ENCODE measurements around the gene CDSN.

The CDSN gene

DNA sequence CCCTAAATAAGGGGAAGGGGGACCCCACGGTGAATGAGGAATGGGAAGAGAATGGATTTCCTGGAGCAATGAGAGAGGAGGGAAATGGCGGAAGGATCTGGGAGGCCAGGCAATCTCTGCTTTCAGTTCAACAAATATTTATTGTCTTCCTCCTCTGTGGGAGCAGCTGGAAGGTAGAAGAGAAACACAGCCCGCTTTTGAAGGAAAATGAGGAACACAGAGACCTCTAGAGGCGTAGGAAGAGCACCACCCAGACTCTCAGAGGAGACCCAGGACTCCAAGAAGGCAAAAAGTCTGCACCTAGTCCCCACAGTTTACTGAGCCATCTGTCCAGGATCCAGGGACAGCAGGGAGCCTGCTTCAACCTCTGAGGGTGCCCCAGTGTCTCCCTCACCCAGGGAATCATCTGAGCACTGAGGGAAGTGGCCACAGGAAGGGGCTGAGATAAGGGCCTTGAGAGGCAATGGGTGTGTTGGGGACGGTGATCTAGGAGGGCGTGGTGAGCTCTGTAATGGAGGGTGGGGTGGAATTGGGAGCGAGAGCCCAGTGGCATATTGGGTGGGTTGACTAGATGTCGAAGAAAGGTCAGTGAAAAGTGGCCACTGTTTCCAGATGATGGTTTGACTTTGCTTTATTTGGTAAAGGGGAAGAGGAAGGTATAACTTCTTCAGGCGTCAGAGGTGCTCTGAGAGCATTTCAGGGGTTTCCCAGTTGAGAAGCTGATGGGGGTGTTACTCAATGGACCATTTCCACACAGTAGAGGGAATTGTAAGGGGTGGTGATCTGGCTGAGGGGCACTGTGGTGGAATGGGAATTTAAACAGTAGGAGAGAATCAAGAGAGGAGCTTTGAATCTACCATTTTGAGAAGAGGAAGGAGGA is 5.0 kb downstream of the CDSN start:
- DNase-seq: no peak

DNA sequence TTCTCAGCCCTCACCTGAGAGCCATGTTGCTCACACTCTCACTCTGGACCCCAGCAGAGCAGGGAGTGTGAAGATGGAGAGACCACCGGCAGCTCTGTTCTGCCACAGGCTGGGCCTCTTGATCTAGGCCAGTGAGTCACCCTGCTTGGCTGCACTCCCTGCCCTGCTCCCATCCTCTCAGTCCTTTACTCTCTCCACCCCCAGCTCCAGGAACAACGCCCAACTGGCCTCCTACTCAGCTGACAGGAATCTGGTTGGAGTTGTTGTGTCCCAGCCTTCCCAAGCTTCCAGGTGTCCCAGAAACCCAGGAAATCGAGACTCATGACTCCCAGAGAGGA is 5.7 kb downstream of the CDSN start, which contains the start of gene PSORS1C1:
Gene PSORS1C1, plus strand, starts transcription at position 260 of the 338 bp plus-strand sequence. CDS start 14,833 bp downstream, outside the sequence.
- no peak for DNase-seq

DNA sequence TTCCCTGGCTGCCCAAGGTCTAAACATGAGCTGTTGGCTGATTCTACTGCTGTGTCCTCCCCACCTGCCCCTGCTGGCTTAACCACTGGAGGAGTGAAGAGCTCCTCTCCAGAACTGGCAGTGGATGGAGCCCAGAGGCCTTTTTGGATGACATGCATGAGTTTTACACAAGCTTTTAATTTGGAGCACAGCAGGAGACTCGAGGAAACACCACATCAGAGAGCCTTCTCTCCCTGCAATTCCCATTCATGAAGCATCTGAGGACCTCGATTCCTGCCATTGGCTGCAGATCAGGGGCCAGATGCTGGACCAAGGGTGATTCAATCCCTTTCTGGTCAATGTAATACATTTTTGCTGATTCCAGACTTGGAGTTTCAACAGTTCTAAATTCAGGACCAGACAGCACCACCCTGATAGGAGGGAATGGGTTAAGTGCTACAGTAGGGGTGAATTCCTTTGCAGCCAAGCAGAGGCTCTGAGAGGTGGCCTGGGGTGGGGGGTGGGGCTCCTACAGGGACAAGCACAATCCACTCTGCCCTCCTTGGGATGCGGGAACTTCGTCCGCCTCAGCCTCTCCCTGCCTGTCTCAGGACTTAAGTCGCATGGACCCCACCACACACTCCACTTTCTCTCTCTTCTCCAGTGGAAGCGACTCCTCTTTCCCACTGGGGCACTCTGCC is 6.2 kb downstream of the CDSN start:
- DNase-seq: no peak

DNA sequence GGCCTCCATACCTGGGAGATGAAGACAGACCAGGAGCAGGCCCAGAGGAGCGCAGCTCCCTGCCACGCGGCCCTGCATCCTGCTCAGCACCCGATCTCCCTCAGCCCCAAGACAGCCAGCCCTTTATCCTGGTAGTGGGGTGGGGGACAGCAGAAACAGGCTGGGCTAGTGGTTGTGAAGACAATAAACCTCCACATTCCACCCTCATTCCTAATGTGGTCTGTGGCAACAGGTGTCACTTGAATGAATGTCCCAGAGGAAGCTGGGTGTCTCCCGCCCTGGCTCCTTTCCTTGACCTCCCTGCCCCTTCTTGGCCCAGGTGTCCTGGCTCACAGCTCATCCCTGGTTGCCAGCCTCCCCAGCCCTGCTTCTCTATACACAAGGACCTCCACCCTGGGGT is 7.8 kb downstream of the CDSN start, which contains the start of gene C6orf15:
Gene C6orf15, minus strand, starts transcription at position 98 of the 400 bp plus-strand sequence. Its CDS starts 20 bp downstream, at position 78.
- no peak for DNase-seq

DNA sequence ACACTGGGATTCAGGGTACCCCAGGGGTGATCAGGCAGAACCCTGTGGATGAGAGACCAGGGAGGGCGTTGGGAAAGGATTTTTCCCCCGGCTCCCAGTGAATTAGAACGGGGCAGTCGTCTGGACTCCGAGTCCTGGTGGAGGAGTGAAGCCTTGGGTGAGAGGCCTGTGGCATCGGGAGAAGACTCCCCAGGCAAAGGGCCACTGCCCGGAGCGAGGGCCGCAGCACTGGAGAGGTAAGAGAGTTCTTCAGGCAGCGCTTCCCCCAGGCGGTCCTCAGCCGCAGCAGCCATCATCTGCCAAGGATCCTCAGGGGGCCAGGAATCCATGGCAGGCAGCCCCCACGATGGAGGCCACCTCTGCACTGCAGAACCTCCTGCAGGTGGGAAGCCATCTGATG is 8.5 kb downstream of the CDSN start:
- no peak for DNase-seq

DNA sequence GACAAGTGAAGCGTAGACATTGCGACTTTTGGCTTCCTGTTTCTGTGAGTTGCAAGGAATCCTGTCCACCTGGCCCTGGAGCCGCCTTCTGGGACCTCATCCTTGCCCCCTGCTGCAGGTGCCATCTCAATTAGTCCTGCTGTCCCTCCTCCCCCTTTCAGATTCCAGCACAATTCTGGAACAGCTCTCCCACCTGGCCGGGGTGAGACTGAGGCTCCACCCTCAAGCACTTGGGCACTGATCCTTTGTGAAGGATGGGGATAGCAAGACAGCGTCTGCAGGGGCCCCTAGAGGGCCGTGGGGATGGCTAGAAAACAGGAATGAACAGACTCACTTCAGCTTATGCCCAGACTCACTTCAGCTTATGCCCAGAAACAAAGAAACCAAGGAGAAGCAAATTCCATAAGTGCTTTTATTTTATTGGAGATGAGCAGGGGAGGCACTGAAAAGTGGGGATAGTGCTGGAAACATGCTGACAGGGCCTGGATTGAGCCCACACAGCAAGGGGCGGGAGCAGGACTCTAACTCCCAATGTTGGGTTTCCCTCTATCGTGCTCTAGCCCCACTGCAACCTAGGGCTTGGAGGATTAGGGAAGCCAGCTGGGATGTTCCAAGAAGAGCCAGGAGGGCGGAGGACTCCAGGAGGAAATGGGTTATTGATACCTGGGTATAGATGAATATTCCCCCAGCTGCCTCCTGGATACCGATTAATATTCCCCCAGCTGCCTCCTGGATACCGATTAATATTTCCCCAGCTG is 9.2 kb downstream of the CDSN start:
- DNase-seq: no peak

DNA sequence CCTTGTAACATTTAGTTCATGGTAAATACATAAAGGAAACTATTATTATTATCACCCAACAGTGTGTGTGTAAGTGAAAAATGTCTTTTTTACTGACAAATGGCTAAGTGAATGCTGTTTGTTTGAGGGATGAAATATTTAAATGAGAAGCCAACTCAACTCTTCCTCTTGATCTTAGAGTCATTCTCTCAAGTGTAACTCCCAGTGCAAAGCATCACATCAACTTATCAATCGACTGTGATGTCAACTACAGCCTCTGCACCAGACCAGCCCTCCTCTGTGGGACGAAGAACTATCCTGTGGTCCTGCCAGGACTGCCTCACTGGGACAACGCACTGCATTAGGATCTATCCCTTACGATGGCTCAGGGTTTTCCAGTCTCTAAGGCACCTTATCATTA is 13.2 kb downstream of the CDSN start:
- DNase-seq: no peak

DNA sequence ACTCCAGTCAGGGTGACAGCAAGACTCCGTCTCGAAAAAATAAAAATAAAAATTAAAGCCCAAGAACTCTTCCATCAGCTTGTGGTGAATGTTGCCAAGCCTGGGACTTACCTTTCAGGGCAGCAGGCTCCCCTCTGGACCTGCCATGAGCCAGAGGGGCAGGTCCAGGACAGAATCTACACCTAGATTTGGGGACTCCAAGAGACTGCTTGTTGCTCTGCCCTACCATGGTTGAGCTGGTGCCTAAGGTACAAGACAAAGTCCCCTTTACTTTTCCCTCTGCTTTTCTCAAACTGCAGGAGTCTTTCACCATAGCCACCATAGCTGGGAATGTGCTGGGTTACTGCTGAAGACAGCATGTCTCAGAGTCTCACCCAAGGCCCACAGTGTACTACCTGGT is 17.1 kb downstream of the CDSN start:
- no peak for DNase-seq

DNA sequence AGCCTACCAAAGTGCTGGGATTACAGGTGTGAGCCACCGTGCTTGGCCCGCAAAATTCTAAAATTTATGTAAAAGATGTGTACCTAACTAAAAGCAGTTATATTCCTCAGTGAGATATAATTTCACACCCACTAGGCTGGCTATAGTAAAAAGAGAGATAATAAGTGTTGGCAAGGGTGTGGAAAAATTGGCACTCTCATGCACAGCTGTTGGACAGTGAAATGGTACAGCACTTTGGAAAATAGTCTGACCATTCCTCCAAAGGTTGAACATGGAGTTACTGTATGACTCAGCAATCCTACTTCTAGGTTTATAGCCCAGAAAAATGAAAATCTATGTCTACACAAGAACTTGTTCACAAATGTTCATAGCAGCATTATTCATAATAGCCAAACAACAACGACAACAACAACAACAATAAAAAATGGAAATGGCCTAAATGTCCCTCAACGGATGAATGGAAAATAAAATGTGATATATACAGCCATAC is 21.8 kb downstream of the CDSN start:
- no peak for DNase-seq

DNA sequence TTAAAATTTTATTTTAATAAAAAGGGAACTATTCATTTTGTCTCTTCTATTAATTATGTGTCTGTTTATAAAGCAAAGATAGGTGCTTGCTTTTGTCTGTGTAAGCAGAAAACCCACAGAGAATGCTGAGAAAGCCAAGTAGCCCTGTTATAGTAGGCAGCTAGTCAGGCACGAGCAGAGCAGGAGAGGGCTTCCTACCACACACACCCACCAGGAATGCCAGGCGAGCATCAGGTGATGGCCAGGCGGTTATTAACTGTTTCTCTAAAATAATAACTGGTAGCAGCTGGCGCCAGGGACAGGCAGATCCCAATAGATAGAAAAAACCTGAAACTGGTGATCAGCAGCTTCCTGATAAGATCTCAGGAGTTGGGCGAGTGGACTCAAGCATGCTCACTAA is 23.6 kb downstream of the CDSN start:
- DNase-seq: no peak

DNA sequence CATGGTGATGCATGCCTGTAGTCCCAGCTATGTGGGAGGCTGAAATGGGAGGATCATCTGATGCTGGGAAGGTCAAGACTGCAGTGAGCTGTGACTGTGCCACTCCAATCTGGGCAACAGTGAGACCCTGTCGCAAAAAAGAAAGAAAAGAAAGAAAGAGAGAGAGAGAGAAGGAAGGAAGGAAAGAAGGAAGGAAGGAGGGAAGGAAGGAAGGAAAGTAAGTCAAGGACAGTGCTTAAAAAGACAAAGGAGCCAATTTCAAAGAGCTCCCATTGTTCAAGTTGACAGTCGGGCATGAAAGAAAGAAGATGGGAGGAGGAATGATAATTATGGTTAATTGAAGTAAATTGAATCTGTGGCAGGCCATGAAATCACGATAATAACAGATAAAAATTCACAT is 24.0 kb downstream of the CDSN start:
- no peak for DNase-seq

DNA sequence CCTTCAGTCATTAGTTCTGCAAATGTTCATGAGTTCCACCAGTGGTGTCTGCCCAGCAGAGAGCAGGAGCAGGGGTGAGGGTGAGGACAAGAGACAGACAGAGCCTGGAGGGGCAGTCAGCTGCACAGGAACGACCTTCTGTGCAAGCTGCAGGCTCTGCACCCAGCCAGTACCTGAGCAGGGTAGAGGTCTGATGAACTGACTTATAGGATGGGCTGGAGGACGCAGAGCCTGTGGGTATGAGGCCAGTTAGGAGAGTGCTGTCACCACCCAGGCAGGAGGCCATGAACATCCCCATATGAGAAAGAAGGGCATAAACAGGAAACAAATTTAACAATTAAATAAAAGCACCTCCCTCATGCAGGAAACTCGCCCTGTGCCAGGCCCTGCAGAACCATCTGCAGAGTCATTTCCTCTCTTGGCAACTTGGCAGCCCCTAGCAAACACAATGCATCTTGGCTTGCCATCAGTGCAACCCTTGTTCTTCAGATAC is 25.8 kb downstream of the CDSN start:
- peak; percentile 64 for DNase-seq

DNA sequence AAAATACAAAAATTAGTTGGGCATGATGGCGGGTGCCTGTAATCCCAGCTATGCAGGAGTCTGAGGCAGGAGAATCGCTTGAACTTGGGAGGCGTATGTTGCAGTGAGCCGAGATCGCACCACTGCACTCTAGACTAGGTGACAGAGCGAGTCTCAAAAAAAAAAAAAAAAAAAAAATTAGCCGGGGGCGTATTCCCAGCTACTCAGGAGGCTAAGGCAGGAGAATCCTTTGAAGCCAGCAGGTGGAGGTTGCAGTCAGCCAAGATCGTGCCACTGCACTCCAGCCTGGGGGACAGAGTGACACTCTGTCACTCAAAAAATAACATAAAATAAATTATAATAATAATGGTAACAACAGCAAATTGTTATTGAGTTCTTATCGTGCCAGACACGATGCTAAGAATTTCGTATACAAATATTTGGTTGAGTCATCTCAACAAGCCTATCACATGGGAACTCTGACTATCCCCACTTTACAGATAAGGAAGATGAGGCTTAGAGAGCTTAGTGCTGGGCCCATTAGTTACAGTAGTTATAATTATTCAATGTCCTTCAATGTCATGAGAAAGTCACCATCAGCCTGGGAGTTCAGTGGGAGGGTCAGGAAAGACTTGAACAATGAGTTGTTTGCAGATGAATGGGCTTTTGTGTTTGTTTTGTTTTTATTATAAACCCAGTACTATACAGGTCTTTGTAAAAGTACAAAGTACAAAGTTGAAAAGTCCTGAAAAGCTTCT is 27.3 kb downstream of the CDSN start:
- DNase-seq: no peak

DNA sequence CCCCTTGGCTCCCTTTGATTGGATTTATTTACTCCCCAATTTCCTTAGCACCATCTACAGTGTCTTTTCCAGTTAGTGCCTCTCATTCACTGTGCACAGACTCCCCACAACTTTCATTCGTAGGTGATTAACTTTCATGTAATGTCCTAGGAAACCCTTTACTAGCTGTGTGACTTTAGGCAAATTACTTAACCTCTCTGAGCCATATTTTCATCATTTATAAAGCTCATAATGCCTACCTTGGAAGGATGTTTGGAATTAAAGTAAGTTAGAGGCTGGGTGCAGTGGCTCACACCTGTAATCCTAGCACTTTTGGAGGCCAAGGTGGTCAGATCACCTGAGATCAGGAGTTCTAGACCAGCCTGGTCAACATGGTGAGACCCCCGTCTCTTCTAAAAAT is 28.0 kb downstream of the CDSN start:
- no peak for DNase-seq

DNA sequence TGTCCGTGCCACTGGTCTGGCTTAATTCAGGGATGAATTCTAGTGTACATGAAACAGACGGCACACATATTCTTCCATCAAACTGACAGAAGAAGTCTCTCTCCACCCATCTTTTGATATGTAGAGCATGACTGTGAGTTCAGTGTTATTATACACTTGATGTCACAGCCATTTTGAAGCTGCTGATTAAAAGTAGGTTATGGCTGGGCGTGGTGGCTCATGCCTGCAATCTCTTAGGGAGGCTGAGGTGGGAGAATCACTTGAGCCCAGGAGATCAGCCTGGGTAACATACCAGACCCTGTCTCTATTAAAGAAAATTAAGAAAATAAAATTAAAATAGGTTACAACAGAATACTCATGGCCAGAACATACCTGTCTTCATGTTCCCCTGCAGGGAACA is 28.6 kb downstream of the CDSN start:
- DNase-seq: no peak

DNA sequence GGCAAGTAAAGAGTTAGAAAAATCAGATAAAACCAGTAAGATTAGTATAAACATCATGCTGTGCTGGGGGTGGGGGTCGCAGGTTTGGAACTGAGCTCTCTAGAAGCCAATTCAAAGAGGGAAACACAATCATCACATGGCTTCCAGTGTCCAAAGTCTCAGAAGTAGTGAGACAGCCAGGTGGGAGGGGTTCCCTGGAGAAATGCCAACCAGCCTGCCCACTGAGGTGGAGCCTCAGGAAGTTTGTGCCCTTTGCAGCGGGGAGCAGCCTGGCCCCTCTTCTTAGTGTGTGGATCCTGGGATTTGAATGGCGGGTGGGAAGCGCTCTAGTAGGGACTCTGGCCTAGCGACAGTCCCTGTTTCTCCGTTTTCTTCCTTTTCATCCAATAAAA is 29.3 kb downstream of the CDSN start:
- DNase-seq: no peak

DNA sequence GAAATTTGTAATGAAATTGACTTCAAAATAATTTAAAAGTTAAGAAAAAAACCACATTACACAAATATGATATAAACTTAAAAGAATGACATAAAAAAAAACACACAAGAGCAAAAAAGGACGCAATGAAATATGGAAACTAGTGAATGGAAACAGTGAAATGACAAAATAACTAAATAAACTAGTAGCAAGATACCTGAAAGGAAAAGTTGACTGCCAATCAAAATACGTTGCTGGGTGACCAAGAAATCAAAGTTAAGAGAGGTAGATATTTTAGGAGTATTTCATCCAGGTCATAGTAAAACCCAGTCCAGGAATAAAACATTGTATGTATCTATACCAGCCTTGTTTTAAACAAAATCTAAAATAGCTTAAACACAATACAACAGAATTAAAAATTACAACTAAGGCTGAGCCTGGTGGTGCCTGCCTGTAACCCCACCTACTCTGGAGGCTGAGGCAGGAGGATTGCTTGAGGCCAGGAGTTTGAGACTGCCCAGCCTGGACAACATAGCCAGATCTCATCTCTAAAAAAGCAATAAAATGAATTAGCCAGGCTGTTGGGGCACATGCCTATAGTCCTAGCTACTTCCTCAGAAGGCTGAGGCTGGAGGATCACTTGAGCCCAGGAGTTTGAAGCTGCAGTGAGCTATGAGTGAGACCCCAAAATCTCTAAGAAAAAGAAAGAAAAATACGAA is 29.8 kb downstream of the CDSN start:
- DNase-seq: no peak

DNA sequence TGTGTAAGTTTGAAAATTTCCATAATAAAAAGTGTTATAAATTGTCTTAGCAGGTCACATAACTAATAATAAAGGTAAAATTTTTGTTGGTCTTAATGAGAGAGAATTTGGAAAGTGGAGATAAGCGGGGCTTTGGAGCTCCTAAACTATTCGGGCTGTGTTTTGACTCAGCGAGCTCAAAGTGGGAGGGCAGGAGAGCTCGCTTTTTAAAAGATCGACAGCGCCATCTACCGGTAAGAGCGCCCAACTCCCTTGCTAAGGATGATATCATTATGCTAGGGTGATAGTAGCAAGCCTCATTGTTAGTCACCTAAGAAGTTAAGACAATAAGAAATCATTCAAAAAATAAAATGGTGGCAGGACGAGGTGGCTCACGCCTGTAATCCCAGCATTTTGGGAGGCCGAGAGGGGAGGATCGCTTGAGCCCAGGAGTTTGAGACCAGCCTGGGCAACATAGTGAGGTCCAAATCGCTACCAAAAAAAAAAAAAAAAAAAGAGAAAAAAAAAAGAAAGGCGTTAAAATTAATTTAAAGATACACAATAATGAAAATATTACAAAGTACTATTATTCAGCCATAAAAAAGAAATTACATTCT is 32.7 kb downstream of the CDSN start:
- peak; percentile 90 for DNase-seq

DNA sequence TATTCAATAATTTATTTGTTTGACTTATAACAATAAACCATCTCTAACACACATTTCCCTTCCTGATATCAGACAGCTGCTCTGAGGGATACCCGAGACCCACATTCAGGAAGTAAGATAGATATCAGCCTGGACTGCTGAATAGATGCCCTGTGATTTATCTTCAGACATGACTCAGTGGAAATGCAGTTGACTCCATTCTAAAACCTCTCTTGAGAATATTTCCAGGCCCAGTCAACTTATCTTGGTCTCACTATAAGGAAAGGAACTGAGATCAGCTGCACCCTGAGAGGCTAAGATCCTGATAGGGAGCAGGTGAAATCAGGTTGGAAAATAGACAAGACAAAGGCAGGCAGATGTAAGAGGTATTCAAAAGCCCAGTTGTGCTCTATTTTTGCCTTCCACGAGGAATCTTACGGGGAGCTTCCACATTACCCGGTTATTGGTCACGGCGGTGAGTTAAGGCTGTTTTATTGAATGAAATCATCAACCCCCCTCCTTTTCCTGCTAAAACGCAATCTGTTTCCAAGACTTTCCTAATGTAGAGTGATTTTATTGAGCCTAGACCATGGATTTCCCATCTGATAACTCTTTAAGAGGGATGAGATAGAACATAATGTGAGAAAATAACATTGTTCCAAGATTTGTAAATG is 33.3 kb downstream of the CDSN start:
- no peak for DNase-seq

DNA sequence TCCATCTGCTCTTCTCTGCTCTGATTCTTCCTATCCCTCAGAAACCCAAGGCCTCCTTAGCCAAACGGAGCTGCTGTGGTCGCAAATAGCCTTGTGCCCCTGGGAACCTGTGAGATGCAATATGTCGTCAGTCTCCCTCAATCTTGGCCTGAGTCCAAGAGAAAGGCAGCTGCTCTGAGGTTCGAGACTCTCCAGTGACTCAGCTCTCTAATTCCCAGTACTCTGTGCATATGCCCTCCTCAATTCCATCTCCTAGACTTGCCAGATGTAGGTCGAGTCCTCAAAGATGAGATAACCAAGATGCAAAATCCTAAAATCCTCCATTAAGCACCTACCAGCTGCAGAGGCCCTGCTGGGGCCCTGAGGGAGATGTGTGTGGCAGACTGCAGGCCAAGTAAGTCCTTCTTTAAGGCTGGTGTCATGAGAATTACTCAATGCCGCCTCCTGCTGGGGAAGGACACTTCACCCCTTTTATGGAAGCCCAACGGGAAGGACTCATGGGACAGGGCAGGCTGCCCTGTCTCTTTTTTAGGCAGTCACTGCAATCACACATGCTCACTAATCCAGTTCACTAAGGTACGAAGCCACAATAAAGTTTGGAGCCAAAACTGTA is 36.4 kb downstream of the CDSN start:
- no peak for DNase-seq

Data from activated gamma-delta T cell treated with Interleukin-2 at 50 U/mL for 16 hours (primary cell).